ENCODE results near the gene C1orf56. TPM values are rescaled to one million over a fixed set of nuclear protein-coding genes. Genes with fewer than 3 reads are reported as not detected.

C1orf56 gene
- total and polyA plus RNA-seq, 2 of the 13 experiments (the other 11 are each of a cell fraction or from before 2014, with no cell fraction given), result 1.5 to 3.2 TPM

DNA sequence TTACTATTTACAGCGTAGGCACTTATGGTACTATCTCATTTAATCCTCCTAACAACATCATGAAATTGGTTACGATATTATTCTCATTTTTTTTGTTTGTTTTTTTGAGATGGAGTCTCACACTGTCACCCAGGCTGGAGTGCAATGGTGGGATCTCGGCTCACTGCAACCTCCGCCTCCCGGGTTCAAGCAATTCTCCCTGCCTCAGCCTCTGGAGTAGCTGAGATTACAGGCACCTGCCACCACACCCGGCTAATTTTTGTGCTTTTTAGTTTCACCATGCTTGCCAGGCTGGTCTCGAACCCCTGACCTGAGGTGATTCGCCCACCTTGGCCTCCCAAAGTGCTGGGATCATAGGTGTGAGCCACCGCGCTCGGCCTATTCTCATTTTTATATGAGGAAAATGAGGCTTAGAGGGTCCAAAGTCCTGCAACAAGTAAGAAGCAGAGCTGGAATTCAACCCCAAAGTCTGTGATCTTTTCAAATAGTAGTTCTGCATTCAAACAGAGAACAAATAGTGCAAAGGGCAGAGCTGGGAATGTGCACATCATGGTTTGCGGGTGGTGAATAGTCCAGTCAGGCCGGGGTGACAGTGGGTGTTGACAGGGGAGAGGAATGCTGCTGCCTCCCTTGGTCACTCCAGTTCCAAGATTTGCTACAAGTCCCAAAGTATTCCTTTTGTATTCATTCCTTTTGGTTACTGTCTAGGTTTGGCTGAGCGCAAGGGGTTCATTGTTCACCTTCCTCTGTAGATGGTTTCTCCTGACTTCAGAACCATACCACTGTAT lies 34.7 kb upstream of the C1orf56 start (continued):
- TF ChIP-seq, protein P1, sequence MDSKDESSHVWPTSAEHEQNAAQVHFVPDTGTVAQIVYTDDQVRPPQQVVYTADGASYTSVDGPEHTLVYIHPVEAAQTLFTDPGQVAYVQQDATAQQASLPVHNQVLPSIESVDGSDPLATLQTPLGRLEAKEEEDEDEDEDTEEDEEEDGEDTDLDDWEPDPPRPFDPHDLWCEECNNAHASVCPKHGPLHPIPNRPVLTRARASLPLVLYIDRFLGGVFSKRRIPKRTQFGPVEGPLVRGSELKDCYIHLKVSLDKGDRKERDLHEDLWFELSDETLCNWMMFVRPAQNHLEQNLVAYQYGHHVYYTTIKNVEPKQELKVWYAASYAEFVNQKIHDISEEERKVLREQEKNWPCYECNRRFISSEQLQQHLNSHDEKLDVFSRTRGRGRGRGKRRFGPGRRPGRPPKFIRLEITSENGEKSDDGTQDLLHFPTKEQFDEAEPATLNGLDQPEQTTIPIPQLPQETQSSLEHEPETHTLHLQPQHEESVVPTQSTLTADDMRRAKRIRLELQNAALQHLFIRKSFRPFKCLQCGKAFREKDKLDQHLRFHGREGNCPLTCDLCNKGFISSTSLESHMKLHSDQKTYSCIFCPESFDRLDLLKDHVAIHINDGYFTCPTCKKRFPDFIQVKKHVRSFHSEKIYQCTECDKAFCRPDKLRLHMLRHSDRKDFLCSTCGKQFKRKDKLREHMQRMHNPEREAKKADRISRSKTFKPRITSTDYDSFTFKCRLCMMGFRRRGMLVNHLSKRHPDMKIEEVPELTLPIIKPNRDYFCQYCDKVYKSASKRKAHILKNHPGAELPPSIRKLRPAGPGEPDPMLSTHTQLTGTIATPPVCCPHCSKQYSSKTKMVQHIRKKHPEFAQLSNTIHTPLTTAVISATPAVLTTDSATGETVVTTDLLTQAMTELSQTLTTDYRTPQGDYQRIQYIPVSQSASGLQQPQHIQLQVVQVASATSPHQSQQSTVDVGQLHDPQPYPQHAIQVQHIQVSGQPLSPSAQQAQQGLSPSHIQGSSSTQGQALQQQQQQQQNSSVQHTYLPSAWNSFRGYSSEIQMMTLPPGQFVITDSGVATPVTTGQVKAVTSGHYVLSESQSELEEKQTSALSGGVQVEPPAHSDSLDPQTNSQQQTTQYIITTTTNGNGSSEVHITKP (CRISPR knock-in tag; IDR thresholded peaks at IDR 0.05; ENCODE audit: low read depth), result peak; percentile 92
- TF ChIP-seq ZSCAN21 (CRISPR knock-in tag; IDR thresholded peaks at IDR 0.05; ENCODE audit: borderline replicate concordance) (no peak), ZNF878 (CRISPR knock-in tag; IDR thresholded peaks at IDR 0.05) (peak; percentile 54; the same call in 1 of the 2 replicates), KDM6A (CRISPR knock-in tag; IDR thresholded peaks at IDR 0.05; ENCODE audit: low read depth) (peak; percentile 98), POLR2A (IDR thresholded peaks at IDR 0.05; ENCODE audit: insufficient read depth in 1 of 2, low read depth in 2 of 2, low read length in 2 of 2) (peak; percentile 72 to 87), ZBTB20 (CRISPR knock-in tag; IDR thresholded peaks at IDR 0.05; ENCODE audit: borderline replicate concordance, low read depth) (0 out of 2 replicates have a peak, but pooled peaks have one; percentile 23), GZF1 (CRISPR knock-in tag; IDR thresholded peaks at IDR 0.05) (no peak), ZNF503 (CRISPR knock-in tag; IDR thresholded peaks at IDR 0.05) (peak; percentile 65; the same call in 1 of the 2 replicates), ZNF547 (CRISPR knock-in tag; IDR thresholded peaks at IDR 0.05) (0 out of 2 replicates have a peak, but pooled peaks have one; percentile 61), NR2C2 (CRISPR knock-in tag; IDR thresholded peaks at IDR 0.05; ENCODE audit: borderline replicate concordance) (peak; percentile 53; the same call in 1 of the 2 replicates), RBAK (CRISPR knock-in tag; IDR thresholded peaks at IDR 0.05) (no peak), SIN3A (IDR thresholded peaks at IDR 0.05; ENCODE audit: borderline replicate concordance, low read depth, low read length) (peak; percentile 72; the same call in 1 of the 2 replicates), NFKB2 (CRISPR knock-in tag; IDR thresholded peaks at IDR 0.05; ENCODE audit: borderline replicate concordance) (no peak)
- TF ChIP-seq, protein P2, sequence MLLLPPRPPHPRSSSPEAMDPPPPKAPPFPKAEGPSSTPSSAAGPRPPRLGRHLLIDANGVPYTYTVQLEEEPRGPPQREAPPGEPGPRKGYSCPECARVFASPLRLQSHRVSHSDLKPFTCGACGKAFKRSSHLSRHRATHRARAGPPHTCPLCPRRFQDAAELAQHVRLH (CRISPR knock-in tag; IDR thresholded peaks at IDR 0.05; ENCODE audit: borderline replicate concordance, low read depth), result no peak
- TF ChIP-seq, protein P3, sequence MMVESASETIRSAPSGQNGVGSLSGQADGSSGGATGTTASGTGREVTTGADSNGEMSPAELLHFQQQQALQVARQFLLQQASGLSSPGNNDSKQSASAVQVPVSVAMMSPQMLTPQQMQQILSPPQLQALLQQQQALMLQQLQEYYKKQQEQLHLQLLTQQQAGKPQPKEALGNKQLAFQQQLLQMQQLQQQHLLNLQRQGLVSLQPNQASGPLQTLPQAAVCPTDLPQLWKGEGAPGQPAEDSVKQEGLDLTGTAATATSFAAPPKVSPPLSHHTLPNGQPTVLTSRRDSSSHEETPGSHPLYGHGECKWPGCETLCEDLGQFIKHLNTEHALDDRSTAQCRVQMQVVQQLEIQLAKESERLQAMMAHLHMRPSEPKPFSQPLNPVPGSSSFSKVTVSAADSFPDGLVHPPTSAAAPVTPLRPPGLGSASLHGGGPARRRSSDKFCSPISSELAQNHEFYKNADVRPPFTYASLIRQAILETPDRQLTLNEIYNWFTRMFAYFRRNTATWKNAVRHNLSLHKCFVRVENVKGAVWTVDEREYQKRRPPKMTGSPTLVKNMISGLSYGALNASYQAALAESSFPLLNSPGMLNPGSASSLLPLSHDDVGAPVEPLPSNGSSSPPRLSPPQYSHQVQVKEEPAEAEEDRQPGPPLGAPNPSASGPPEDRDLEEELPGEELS (CRISPR knock-in tag; IDR thresholded peaks at IDR 0.05), result peak; percentile 74
- TF ChIP-seq, protein P4, sequence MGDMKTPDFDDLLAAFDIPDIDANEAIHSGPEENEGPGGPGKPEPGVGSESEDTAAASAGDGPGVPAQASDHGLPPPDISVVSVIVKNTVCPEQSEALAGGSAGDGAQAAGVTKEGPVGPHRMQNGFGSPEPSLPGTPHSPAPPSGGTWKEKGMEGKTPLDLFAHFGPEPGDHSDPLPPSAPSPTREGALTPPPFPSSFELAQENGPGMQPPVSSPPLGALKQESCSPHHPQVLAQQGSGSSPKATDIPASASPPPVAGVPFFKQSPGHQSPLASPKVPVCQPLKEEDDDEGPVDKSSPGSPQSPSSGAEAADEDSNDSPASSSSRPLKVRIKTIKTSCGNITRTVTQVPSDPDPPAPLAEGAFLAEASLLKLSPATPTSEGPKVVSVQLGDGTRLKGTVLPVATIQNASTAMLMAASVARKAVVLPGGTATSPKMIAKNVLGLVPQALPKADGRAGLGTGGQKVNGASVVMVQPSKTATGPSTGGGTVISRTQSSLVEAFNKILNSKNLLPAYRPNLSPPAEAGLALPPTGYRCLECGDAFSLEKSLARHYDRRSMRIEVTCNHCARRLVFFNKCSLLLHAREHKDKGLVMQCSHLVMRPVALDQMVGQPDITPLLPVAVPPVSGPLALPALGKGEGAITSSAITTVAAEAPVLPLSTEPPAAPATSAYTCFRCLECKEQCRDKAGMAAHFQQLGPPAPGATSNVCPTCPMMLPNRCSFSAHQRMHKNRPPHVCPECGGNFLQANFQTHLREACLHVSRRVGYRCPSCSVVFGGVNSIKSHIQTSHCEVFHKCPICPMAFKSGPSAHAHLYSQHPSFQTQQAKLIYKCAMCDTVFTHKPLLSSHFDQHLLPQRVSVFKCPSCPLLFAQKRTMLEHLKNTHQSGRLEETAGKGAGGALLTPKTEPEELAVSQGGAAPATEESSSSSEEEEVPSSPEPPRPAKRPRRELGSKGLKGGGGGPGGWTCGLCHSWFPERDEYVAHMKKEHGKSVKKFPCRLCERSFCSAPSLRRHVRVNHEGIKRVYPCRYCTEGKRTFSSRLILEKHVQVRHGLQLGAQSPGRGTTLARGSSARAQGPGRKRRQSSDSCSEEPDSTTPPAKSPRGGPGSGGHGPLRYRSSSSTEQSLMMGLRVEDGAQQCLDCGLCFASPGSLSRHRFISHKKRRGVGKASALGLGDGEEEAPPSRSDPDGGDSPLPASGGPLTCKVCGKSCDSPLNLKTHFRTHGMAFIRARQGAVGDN (CRISPR knock-in tag; IDR thresholded peaks at IDR 0.05), result peak; percentile 62
